ENCODE data around the gene BRIX1.

BRIX1 gene

DNA sequence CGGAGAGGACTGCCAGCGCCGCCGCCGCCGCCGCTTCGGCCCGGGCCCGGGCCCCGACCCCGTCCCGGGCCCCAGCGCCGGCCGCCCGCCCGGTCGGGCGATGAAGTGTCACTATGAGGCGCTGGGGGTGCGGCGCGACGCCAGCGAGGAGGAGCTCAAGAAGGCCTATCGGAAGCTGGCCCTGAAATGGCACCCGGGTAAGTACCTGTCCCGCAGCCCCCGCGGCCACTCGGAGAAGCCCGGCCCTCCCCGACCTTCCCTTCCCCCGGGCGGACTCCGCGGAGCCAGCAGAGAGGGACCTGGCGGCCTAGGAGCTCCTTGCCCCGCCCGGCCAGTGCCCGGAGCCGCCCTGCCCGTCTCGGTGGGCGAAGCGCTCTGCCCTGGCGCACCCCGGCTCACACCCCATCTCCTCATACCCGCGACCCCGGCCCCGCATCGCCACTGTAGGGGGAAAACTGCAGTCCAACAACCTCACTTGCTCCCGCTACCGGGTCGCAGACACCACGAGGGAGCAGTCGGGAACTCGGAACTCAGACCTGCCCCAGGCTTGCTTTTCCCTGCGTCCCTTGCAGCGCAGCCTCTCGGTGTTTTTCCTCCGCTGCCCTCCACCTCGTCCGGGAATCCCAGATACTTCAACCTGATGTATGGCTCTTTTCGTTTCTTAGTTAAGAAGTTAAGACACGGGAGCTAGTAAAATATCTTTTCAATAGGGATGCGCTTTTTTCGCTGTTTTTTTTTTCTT lies 14.4 kb downstream of the BRIX1 start:
- no peak overlapping the region for H3K27ac ChIP-seq
- H3K9me3 ChIP-seq (ENCODE audit: low read depth, low read length) = no peaks in the 10 kb centered on the region
- peaks cover 24% of the 10 kb centered on the region for H3K36me3 ChIP-seq (ENCODE audit: insufficient read depth, low read length)
- peak overlapping the region; percentile 73 for H3K9ac ChIP-seq (ENCODE audit: insufficient read length)
- TF ChIP-seq POLR2AphosphoS5 (IDR thresholded peaks at IDR 0.05; ENCODE audit: borderline replicate concordance, low read depth, low read length) (no peak), EZH2 (IDR thresholded peaks at IDR 0.05) (no peak), FOXP2 (optimal IDR thresholded peaks at IDR 0.05; ENCODE audit: control extremely low read depth, extremely low read length, insufficient read depth) (no peak)
- no peak for DNase-seq (ENCODE audit: low read depth, low spot score)
- H3K4me3 ChIP-seq = peak overlapping the region; percentile 77

DNA sequence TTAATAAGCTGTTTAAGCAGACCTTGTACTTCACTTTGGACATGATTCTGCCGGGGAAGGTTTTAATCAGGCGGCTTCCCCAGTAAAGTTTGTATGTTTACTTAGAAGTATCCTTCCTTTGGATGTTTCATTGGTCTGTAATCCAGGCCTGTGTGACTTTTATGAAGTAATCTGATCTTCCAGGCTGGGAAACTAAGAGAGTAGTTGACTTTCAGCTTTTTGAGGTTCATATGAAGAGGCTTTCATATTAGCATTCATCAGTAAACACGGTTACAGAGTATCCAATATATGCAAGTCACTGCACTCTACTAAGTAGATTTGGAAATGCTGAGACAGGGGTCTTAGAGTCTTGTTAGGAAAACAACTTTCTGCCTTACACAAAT lies 14.9 kb downstream of the BRIX1 start:
- Histone ChIP-seq H3K36me3 (ENCODE audit: insufficient read depth, low read length) (peaks cover 19% of the 10 kb centered on the region), H3K4me3 (peak overlapping the region; percentile 77), H3K27ac (no peak overlapping the region), H3K9me3 (ENCODE audit: low read depth, low read length) (no peaks in the 10 kb centered on the region), H3K9ac (ENCODE audit: insufficient read length) (peak overlapping the region; percentile 73)
- DNase-seq (ENCODE audit: low read depth, low spot score) = no peak
- TF ChIP-seq EZH2 (IDR thresholded peaks at IDR 0.05) = no peak
- no peak for TF ChIP-seq FOXP2 (optimal IDR thresholded peaks at IDR 0.05; ENCODE audit: control extremely low read depth, extremely low read length, insufficient read depth)
- TF ChIP-seq POLR2AphosphoS5 (IDR thresholded peaks at IDR 0.05; ENCODE audit: borderline replicate concordance, low read depth, low read length) = no peak

DNA sequence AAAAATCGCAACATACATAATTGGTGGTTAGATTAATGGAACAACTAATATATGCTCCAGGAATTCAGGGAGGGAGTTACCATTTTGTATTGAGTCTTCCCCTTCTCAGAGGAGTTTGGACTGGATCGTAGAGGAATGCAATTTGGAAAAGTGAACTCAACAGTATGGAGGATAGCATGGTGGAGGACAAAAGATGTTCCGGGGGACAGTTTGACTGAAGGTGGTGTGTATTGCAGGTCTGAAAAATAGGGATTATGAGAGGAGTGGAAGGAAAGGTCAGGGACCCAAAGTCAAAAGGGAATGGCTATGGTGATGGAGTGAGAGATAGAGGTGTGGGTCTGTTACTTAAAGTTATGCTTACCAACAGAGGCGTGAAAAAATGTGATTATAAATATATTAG lies 15.4 kb downstream of the BRIX1 start:
- H3K4me3 ChIP-seq = peak overlapping the region; percentile 77
- H3K9ac ChIP-seq (ENCODE audit: insufficient read length) = peak overlapping the region; percentile 73
- no peaks in the 10 kb centered on the region for H3K9me3 ChIP-seq (ENCODE audit: low read depth, low read length)
- no peak for DNase-seq (ENCODE audit: low read depth, low spot score)
- no peak for TF ChIP-seq FOXP2 (optimal IDR thresholded peaks at IDR 0.05; ENCODE audit: control extremely low read depth, extremely low read length, insufficient read depth)
- no peak for TF ChIP-seq EZH2 (IDR thresholded peaks at IDR 0.05)
- no peak for TF ChIP-seq POLR2AphosphoS5 (IDR thresholded peaks at IDR 0.05; ENCODE audit: borderline replicate concordance, low read depth, low read length)
- peaks cover 19% of the 10 kb centered on the region for H3K36me3 ChIP-seq (ENCODE audit: insufficient read depth, low read length)
- H3K27ac ChIP-seq = no peak overlapping the region

DNA sequence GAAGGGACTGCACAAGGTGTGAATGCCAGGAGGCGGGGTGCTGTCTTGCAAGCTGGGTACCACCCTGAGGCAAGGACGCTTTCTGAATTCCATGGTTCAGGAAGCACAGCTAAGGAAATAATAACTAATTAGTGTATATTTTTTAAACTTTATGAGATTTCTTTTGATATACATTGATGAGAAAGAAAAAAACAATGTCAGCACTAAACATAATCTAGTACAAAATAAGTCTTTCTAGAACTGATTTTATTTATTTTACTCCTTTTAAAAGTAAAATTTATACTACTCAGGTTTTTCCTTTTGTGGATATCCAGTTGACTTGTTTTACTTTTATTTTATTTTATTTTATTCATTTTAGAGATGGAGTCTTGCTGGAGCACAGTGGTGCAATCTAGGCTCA lies 17.4 kb downstream of the BRIX1 start:
- H3K36me3 ChIP-seq (ENCODE audit: insufficient read depth, low read length) = peaks cover 19% of the 10 kb centered on the region

DNA sequence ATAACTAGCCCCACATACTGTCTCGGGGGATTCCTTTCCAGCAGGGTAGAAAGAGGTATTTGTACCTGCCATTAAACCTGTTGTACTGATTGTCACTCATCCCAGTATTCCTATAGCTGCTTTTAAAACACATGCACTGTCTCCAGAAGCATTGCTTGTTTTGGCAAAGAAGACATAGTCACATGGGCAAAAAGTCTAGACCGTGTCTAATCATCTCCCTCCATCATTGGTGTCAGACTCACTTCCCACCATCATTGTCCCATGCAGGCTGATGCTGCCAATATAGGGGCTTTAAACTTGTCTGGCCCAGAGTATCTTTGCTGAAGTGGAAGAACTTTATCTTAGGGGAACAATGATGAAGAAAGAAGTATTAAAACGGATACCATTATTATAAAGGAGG lies 26.4 kb downstream of the BRIX1 start:
- TF ChIP-seq FOXP2 (optimal IDR thresholded peaks at IDR 0.05; ENCODE audit: control extremely low read depth, extremely low read length, insufficient read depth) (no peak), EZH2 (IDR thresholded peaks at IDR 0.05) (no peak), POLR2AphosphoS5 (IDR thresholded peaks at IDR 0.05; ENCODE audit: borderline replicate concordance, low read depth, low read length) (no peak)
- no peak overlapping the region for H3K27ac ChIP-seq

More for the DNA sequence above, 17.4 kb downstream of the BRIX1 start:
- no peak for DNase-seq (ENCODE audit: low read depth, low spot score)
- Histone ChIP-seq H3K9me3 (ENCODE audit: low read depth, low read length) (no peaks in the 10 kb centered on the region), H3K9ac (ENCODE audit: insufficient read length) (no peak overlapping the region), H3K4me3 (no peak overlapping the region), H3K27ac (no peak overlapping the region)
- TF ChIP-seq POLR2AphosphoS5 (IDR thresholded peaks at IDR 0.05; ENCODE audit: borderline replicate concordance, low read depth, low read length) (no peak), FOXP2 (optimal IDR thresholded peaks at IDR 0.05; ENCODE audit: control extremely low read depth, extremely low read length, insufficient read depth) (no peak), EZH2 (IDR thresholded peaks at IDR 0.05) (no peak)

DNA sequence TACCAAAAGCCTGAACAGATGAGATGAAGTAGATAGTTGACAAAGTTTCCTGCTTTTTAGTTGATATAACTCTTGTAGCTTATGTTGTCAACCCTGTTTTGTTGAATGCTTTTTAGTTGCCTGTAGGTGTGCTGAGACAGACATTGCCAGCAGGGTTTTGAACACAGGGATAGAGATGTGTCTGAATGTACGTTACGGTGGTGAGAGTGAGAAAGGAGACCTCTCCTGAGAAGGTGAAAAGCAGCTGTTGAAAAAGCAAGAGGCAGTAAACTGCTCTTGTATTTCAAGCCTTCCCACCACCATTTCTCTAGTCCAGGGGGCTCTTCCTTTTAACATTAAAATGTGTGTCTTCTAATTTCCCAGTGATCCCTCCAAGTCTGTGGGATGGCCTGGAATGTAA lies 28.5 kb downstream of the BRIX1 start:
- no peak overlapping the region for H3K9ac ChIP-seq (ENCODE audit: insufficient read length)
- H3K36me3 ChIP-seq (ENCODE audit: insufficient read depth, low read length) = peaks cover 37% of the 10 kb centered on the region
- no peak for DNase-seq (ENCODE audit: low read depth, low spot score)
- no peak overlapping the region for H3K4me3 ChIP-seq
- no peak overlapping the region for H3K27ac ChIP-seq
- TF ChIP-seq FOXP2 (optimal IDR thresholded peaks at IDR 0.05; ENCODE audit: control extremely low read depth, extremely low read length, insufficient read depth) = no peak
- no peak for TF ChIP-seq POLR2AphosphoS5 (IDR thresholded peaks at IDR 0.05; ENCODE audit: borderline replicate concordance, low read depth, low read length)
- TF ChIP-seq EZH2 (IDR thresholded peaks at IDR 0.05) = no peak
- no peaks in the 10 kb centered on the region for H3K9me3 ChIP-seq (ENCODE audit: low read depth, low read length)

More for the DNA sequence above, 26.4 kb downstream of the BRIX1 start:
- Histone ChIP-seq H3K9me3 (ENCODE audit: low read depth, low read length) (no peaks in the 10 kb centered on the region), H3K9ac (ENCODE audit: insufficient read length) (no peak overlapping the region), H3K36me3 (ENCODE audit: insufficient read depth, low read length) (peaks cover 47% of the 10 kb centered on the region), H3K4me3 (no peak overlapping the region)
- no peak for DNase-seq (ENCODE audit: low read depth, low spot score)

DNA sequence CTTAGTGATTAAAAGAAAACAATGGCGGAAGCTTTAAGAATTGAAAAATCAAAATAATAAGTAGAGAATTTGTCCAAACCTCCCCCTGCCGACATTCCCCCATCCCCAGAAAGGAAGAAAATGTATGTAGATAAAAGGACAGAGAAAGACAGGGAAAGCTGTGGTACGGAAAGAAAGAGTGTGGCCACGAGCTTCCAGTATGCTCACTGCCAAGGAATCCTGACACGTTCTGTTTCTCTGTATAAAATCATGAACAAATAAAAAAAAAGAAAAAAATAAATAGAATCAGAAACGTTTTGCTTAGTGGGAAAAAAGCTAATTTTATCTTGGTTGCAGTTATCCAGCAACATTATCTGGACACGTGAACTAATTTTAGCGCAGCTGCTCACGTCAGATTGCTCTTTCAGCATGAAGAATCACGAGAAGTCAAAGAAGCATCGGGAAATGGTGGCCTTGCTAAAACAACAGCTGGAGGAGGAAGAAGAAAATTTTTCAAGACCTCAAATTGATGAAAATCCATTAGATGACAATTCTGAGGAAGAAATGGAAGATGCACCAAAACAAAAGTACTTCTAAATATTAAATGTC lies 29.0 kb downstream of the BRIX1 start:
- peaks cover 37% of the 10 kb centered on the region for H3K36me3 ChIP-seq (ENCODE audit: insufficient read depth, low read length)
- H3K4me3 ChIP-seq = no peak overlapping the region
- no peak for TF ChIP-seq EZH2 (IDR thresholded peaks at IDR 0.05)
- no peak for TF ChIP-seq FOXP2 (optimal IDR thresholded peaks at IDR 0.05; ENCODE audit: control extremely low read depth, extremely low read length, insufficient read depth)
- TF ChIP-seq POLR2AphosphoS5 (IDR thresholded peaks at IDR 0.05; ENCODE audit: borderline replicate concordance, low read depth, low read length) = no peak
- no peak overlapping the region for H3K9ac ChIP-seq (ENCODE audit: insufficient read length)
- no peak overlapping the region for H3K27ac ChIP-seq
- H3K9me3 ChIP-seq (ENCODE audit: low read depth, low read length) = no peaks in the 10 kb centered on the region
- DNase-seq (ENCODE audit: low read depth, low spot score) = no peak

DNA sequence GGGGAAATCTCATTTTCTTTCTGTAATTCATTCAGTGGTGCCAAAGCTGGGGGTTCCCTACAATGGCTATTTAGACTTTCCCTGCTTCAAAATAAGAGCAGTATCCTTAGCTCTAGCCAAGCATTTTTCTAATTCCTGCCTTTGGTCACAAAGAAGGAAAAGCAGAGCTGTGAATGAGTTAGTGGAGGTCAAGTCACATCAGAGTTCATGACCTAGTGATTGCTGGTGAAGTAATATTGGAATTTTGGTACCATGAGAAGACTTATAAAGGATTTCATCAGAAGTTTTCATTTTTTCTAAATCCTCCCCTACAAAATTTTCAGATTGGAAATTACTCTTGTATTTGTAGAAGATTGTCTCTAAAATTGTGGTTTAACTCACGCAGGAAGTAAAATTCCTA lies 41.8 kb downstream of the BRIX1 start:
- no peak overlapping the region for H3K27ac ChIP-seq
- H3K36me3 ChIP-seq (ENCODE audit: insufficient read depth, low read length) = peaks cover 6% of the 10 kb centered on the region
- no peaks in the 10 kb centered on the region for H3K9me3 ChIP-seq (ENCODE audit: low read depth, low read length)
- H3K9ac ChIP-seq (ENCODE audit: insufficient read length) = no peak overlapping the region
- no peak for DNase-seq (ENCODE audit: low read depth, low spot score)
- TF ChIP-seq FOXP2 (optimal IDR thresholded peaks at IDR 0.05; ENCODE audit: control extremely low read depth, extremely low read length, insufficient read depth) = no peak
- TF ChIP-seq POLR2AphosphoS5 (IDR thresholded peaks at IDR 0.05; ENCODE audit: borderline replicate concordance, low read depth, low read length) = no peak
- no peak for TF ChIP-seq EZH2 (IDR thresholded peaks at IDR 0.05)
- no peak overlapping the region for H3K4me3 ChIP-seq
